LNCaP clone FGC (cell line): ENCODE measurements around the gene SLC16A5.

Experiments
- DNase-seq: peaks from one replicate; pipeline ENCODE4 v3.0.0-alpha.2; 2011; ENCODE audit warnings: low read depth
- H3K4me3 ChIP-seq: 2 replicates; pipeline ENCODE4 v1.5.1; 2011; ENCODE audit warnings: mild to moderate bottlenecking, low read depth, low read length, control low read depth
- TF ChIP-seq, protein P1 (sequence below): IDR thresholded peaks from 2 replicates; pipeline ENCODE4 v1.5.1; 2012; ENCODE audit warnings: mild to moderate bottlenecking; ENCODE audit not compliant: control insufficient read depth, insufficient read depth; ENCODE audit errors: extremely low read depth

Gene SLC16A5

DNA sequence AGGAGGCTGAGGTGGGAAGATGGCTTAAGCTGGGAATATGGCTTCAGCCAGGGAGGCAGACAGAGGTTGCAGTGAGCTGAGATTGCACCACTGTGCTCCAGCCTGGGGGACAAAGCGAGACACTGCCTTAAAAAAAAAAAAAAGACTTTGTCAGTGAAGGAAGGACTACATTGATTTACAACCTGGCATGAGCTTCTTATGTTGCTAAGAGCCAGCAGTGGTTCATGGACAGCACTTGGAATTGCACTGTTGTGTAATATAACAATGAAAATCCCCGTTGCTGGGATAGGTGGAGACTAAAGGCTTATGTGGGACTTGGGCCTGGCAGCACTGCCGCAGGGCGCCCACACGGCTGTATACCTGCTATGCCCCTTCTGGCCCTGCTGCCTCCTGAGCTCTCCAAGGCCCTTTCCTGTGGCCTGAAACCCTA is 14.1 kb upstream of the SLC16A5 start:
- H3K4me3 ChIP-seq: no peak overlapping the region
- TF ChIP-seq, protein P1, sequence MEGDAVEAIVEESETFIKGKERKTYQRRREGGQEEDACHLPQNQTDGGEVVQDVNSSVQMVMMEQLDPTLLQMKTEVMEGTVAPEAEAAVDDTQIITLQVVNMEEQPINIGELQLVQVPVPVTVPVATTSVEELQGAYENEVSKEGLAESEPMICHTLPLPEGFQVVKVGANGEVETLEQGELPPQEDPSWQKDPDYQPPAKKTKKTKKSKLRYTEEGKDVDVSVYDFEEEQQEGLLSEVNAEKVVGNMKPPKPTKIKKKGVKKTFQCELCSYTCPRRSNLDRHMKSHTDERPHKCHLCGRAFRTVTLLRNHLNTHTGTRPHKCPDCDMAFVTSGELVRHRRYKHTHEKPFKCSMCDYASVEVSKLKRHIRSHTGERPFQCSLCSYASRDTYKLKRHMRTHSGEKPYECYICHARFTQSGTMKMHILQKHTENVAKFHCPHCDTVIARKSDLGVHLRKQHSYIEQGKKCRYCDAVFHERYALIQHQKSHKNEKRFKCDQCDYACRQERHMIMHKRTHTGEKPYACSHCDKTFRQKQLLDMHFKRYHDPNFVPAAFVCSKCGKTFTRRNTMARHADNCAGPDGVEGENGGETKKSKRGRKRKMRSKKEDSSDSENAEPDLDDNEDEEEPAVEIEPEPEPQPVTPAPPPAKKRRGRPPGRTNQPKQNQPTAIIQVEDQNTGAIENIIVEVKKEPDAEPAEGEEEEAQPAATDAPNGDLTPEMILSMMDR: no peak
- no peak for DNase-seq

- no peak for DNase-seq
- no peak overlapping the region for H3K4me3 ChIP-seq
- TF ChIP-seq, protein P1: no peak
These were observed 13.2 kb upstream of the SLC16A5 start for GRCh38 chr17:75074532-75074931.

DNA sequence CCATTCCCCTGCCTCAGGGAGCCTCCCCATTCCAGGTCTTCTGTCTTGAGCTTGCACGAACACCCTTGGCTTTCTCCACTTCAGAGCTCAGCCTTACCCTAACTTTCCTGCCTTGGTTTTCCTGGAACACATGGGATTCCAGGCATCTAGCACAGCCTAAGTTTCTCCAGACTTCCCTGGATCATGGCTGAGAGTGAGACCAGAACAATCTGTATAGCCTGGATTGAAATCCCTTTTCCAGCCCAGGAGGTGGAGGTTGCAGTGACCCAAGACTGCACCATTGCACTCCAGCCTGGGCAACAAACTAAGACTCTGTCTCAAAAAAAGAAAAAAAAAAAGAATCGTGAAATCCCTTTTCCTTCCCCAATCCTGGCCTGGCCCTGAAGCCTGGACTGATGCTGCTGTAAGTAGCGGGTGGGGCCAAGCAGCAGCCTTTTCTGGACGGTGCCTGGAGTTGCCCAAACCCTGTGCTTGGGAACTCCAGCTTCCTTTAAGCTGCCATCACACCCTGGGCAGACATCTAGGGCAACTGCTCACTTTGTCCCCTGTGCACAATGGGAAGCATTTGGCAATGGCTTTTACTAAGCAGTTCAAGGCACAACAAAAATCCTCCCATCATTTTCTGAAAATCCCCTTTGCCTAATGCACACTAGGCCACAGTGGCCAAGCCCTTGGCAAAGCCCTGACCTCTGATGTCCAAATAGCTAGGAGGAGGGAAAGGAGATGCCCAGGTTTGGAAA is 12.0 kb upstream of the SLC16A5 start:
- no peak overlapping the region for H3K4me3 ChIP-seq
- TF ChIP-seq, protein P1: no peak
- no peak for DNase-seq

DNA sequence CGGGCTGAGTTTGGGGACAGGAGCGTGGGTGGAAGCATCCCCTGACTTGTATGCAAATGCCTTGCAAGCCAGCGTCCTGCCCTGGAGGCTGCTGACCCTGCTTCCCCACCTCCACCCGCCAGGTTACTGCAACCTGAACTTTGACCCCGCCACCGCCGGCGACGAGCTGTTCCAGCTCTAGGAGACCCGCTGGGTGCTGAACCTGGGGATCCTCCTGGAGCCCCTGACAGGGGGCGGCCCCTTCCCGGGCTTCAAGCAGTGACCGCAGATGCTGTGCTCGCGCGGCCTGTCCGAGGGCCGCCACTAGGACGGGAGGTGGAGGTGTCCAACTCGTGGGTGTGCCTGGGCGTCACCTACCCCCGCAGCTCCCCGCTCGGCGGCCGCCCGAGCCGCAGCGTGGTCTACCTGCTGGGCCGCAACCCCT is 10.7 kb upstream of the SLC16A5 start:
- TF ChIP-seq, protein P1: no peak
- H3K4me3 ChIP-seq: no peak overlapping the region
- no peak for DNase-seq

GRCh38 chr17:75077496-75078283 is 10.1 kb upstream of the SLC16A5 start:
- H3K4me3 ChIP-seq: no peak overlapping the region
- no peak for DNase-seq
- TF ChIP-seq, protein P1: no peak

DNA sequence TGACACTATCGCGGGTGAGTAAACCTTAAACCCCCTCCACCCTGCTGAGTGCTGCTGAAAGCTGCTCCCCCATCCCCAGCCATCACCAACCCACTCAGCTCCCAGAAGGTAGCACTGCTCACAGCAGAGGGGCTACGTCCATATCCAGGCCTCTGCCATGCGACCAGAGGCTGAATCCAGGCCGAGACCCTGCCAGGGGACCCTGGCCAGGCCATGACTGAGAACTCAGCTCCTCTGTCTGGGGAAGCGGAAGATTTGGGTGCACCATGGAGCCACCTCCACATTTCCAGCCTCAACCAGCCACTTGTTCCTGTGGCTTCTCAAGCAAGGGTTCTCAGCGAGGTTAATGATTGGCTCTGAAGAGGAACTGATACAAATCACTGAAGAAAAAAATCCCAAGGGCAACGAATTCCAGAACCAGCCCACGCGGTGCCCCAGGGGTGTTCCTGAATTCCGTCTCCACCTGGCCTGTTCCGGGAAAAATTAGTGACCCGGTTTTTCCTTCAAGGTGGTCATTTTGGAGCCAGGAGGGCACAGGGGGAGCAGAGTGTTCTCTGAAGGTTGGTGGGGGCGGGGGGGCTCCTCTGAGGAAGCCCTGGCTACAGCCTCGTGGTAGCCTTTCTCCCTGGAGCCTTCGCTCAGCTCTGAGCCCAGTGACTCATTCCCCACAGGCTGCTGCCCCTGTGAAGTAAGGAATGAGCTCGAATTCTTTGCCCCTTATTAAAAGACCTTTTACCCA is 9.3 kb upstream of the SLC16A5 start:
- TF ChIP-seq, protein P1: no peak

More for the DNA sequence above, 9.3 kb upstream of the SLC16A5 start:
- H3K4me3 ChIP-seq: no peak overlapping the region
- DNase-seq: no peak
